ENCODE data around the gene NUPR2. TPM values are rescaled to one million over a fixed set of nuclear protein-coding genes. Genes with fewer than 3 reads are reported as not detected.

Gene NUPR2
- not detected in 2 replicates for total RNA-seq

GRCh38 chr7:56115852-56116538 is at the start of gene NUPR2:
Gene NUPR2 (minus strand): TSS chr7:56116417. CDS start chr7:56116314, 103 bp downstream.

GRCh38 chr7:56106108-56107073 is 9.8 kb downstream of the NUPR2 start, which contains the start of gene CHCHD2:
Gene CHCHD2 (minus strand): TSS chr7:56106476. CDS start chr7:56106413, 63 bp downstream.

GRCh38 chr7:56092789-56093531 is 23.3 kb downstream of the NUPR2 start, which contains the start of gene PHKG1:
Gene PHKG1 (minus strand): TSS chr7:56092952. CDS start chr7:56088941, 4,011 bp downstream.

Other genes with a start within 250 kb of the NUPR2 start
- gene ZNF713, start 229.0 kb downstream of the NUPR2 start, total RNA-seq: 2.4 and 5.9 TPM in 2 replicates
- gene MRPS17, start 164.5 kb downstream of the NUPR2 start, total RNA-seq: 10.2 and 12.5 TPM in 2 replicates
- gene NIPSNAP2, start 151.8 kb downstream of the NUPR2 start, total RNA-seq: 31.8 and 36.9 TPM in 2 replicates
- 23.6 and 44.6 TPM in 2 replicates for gene PSPH, start 65.0 kb downstream of the NUPR2 start, total RNA-seq
- gene CCT6A, start 64.7 kb downstream of the NUPR2 start, total RNA-seq: 104 and 108 TPM in 2 replicates
- gene SUMF2, start 52.1 kb downstream of the NUPR2 start, total RNA-seq: 155 and 193 TPM in 2 replicates
- 1.2 TPM in 1 of 2 replicates, not detected in the other for gene PHKG1, start 23.5 kb downstream of the NUPR2 start, total RNA-seq
- gene CHCHD2, start 9.9 kb downstream of the NUPR2 start, total RNA-seq: 188 and 425 TPM in 2 replicates